ENCODE data around the gene IL37. TPM values are rescaled to one million over a fixed set of nuclear protein-coding genes. Genes with fewer than 3 reads are reported as not detected.
"Not testable (repeated sequence)": the region's sequence is repeated elsewhere in the genome, so short reads cannot be mapped to it uniquely, and the experiment has no call there.

The IL37 gene
- total RNA-seq, 4 donors from 2014 or later: 1.3 TPM; not detected in 3

GRCh38 chr2:112927745-112928144 is 16.8 kb downstream of the IL37 start:
- intact Hi-C loops (cut with DNase I): no loop called here
- no peaks in the 10 kb centered on the region for H3K36me3 ChIP-seq
- 65 to 74% methylated on average over 3 of the region's 3 CpGs for WGBS, 2 donors
- no peaks in the 10 kb centered on the region for H3K9me3 ChIP-seq
- H3K27ac ChIP-seq: no peak overlapping the region
- H3K4me3 ChIP-seq: no peak overlapping the region
- DNase-seq: no peak
- no peaks in the 10 kb centered on the region for H3K4me1 ChIP-seq
- H3K27me3 ChIP-seq: no peaks in the 10 kb centered on the region
- TF ChIP-seq POLR2A (IDR thresholded peaks at IDR 0.05) (no peak), CTCF (IDR thresholded peaks at IDR 0.05) (no peak)

GRCh38 chr2:112933261-112933660 is 22.3 kb downstream of the IL37 start:
- no peaks in the 10 kb centered on the region for H3K9me3 ChIP-seq
- intact Hi-C loops (cut with DNase I): no loop called here
- no peak overlapping the region for H3K4me3 ChIP-seq
- TF ChIP-seq POLR2A (IDR thresholded peaks at IDR 0.05) (no peak), CTCF (IDR thresholded peaks at IDR 0.05) (no peak)
- H3K36me3 ChIP-seq: no peaks in the 10 kb centered on the region
- H3K4me1 ChIP-seq: no peaks in the 10 kb centered on the region
- no peak for DNase-seq
- no peaks in the 10 kb centered on the region for H3K27me3 ChIP-seq
- no peak overlapping the region for H3K27ac ChIP-seq
- 87 to 91% methylated on average over 11 to 12 of the region's 12 CpGs for WGBS, 2 donors

- H3K4me1 ChIP-seq; DNase-seq; intact Hi-C loops (cut with DNase I); H3K27me3 ChIP-seq; H3K4me3 ChIP-seq; H3K27ac ChIP-seq; H3K9me3 ChIP-seq; H3K36me3 ChIP-seq: not testable (repeated sequence)
- 40% methylated on average over 2 of the region's 2 CpGs; no CpG with 5 or more reads in 1 of the 2 donors for WGBS, 2 donors
These were observed 23.2 kb downstream of the IL37 start for GRCh38 chr2:112934117-112934516.

GRCh38 chr2:112936927-112937232 is 25.9 kb downstream of the IL37 start:
- no peaks in the 10 kb centered on the region for H3K27me3 ChIP-seq
- TF ChIP-seq CTCF (IDR thresholded peaks at IDR 0.05) (no peak), POLR2A (IDR thresholded peaks at IDR 0.05) (no peak)
- 78 to 89% methylated on average over 2 of the region's 2 CpGs for WGBS, 2 donors
- no peaks in the 10 kb centered on the region for H3K4me1 ChIP-seq
- DNase-seq: no peak
- no peak overlapping the region for H3K27ac ChIP-seq
- intact Hi-C loops (cut with DNase I): no loop called here
- no peaks in the 10 kb centered on the region for H3K36me3 ChIP-seq
- no peaks in the 10 kb centered on the region for H3K9me3 ChIP-seq
- no peak overlapping the region for H3K4me3 ChIP-seq

- no peak overlapping the region for H3K4me3 ChIP-seq
- no peaks in the 10 kb centered on the region for H3K4me1 ChIP-seq
- intact Hi-C loops (cut with DNase I): no loop called here
- no peak for DNase-seq
- no peaks in the 10 kb centered on the region for H3K36me3 ChIP-seq
- WGBS, 2 donors: 57 to 60% methylated on average over 3 to 5 of the region's 5 CpGs
- no peaks in the 10 kb centered on the region for H3K27me3 ChIP-seq
- H3K9me3 ChIP-seq: no peaks in the 10 kb centered on the region
- TF ChIP-seq CTCF (IDR thresholded peaks at IDR 0.05) (no peak), POLR2A (IDR thresholded peaks at IDR 0.05) (no peak)
- H3K27ac ChIP-seq: no peak overlapping the region
These were observed 27.9 kb downstream of the IL37 start for GRCh38 chr2:112938904-112939303.

- WGBS, 2 donors: 86 to 87% methylated on average over 5 of the region's 5 CpGs
- Histone ChIP-seq H3K9me3 (no peaks in the 10 kb centered on the region), H3K27ac (no peak overlapping the region), H3K27me3 (no peaks in the 10 kb centered on the region), H3K4me3 (no peak overlapping the region), H3K36me3 (no peaks in the 10 kb centered on the region), H3K4me1 (no peaks in the 10 kb centered on the region)
- intact Hi-C loops (cut with DNase I): no loop called here
- DNase-seq: no peak
- TF ChIP-seq CTCF (IDR thresholded peaks at IDR 0.05) (no peak), POLR2A (IDR thresholded peaks at IDR 0.05) (no peak)
These were observed 28.5 kb downstream of the IL37 start for GRCh38 chr2:112939425-112939824.
